Measurements from ENCODE around the gene ALKBH2. TPM values are rescaled to one million over a fixed set of nuclear protein-coding genes. Genes with fewer than 3 reads are reported as not detected.
A peak's percentile ranks its signal among the peaks of the same experiment; 100 is the strongest.

Gene ALKBH2
- total and polyA plus RNA-seq, 2 experiments from 2014 or later = 16.4 to 35.9 TPM

DNA sequence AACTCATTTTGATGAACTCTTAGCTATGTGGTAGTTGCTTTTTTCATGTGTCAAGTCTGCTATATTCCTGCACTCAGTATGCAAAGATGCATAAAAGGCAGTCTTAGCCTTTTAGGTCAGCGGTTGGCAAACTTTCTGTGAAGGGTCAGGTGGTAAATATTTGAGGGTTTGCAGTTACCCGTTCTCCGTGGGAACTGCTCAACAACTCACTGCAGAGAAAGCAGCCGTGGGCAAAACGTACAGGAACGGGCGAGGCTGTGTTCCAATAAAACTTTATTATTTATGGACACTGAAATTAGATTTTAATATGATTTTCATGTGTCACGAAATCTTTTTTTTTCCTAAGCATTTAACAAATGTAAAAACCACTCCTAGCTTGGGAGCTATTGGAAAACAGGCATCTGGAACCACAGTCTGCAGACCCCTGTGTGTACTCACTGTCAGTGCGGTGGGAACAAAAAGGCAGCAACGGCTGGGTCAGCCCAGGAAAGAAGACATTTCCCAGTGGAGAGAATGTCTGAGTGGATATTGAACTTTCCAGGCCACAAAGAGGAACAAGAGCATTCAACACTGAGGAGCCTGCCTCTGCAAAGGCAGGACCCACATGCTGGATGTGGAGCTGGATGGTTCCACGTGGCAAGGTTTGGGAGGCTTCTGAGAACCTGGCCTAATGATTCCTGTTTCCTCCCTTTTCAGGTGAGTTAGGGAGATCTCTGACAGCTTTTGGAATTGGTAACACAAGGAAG, 19.6 kb upstream of the ALKBH2 start:
- H3K27me3 ChIP-seq (ENCODE audit: insufficient read depth) = no peaks in the 10 kb centered on the region
- no peak overlapping the region for H3K27ac Mint-ChIP-seq
- no peak overlapping the region for H3K4me2 ChIP-seq
- no peaks in the 10 kb centered on the region for H3K79me2 ChIP-seq (replicated peaks; ENCODE audit: insufficient read depth)
- H3K27ac ChIP-seq (ENCODE audit: low read depth) = no peak overlapping the region
- DNase-seq (ENCODE audit: low spot score) (no peak), ATAC-seq (no peak)
- peaks cover 10% of the 10 kb centered on the region for H3K36me3 ChIP-seq (ENCODE audit: insufficient read depth)
- H3K36me3 Mint-ChIP-seq (ENCODE audit: low read depth) = peaks cover 28% of the 10 kb centered on the region
- peaks cover 9% of the 10 kb centered on the region; the same call in 1 of the 2 replicates for H3K4me1 ChIP-seq (ENCODE audit: insufficient read depth)
- H3K9me2 ChIP-seq (ENCODE audit: insufficient read depth) = no peaks in the 10 kb centered on the region
- H4K20me1 ChIP-seq (replicated peaks; ENCODE audit: insufficient read depth) = peaks cover 1% of the 10 kb centered on the region; the same call in 1 of the 2 replicates
- H3K4me1 Mint-ChIP-seq = peaks cover 31% of the 10 kb centered on the region
- H3K27me3 Mint-ChIP-seq (ENCODE audit: insufficient read depth, low read depth, poor library complexity) = peaks cover 8% of the 10 kb centered on the region
- H2AFZ ChIP-seq = no peak overlapping the region
- H3K9me3 Mint-ChIP-seq = no peaks in the 10 kb centered on the region
- peaks cover 20% of the 10 kb centered on the region for H3F3A ChIP-seq (replicated peaks; ENCODE audit: low read depth)
- H3K4me3 ChIP-seq = no peak overlapping the region
- H3K4me3 Mint-ChIP-seq = no peak overlapping the region
- TF ChIP-seq EZH2 (IDR thresholded peaks at IDR 0.05; ENCODE audit: low read depth, unreplicated experiment) = no peak

DNA sequence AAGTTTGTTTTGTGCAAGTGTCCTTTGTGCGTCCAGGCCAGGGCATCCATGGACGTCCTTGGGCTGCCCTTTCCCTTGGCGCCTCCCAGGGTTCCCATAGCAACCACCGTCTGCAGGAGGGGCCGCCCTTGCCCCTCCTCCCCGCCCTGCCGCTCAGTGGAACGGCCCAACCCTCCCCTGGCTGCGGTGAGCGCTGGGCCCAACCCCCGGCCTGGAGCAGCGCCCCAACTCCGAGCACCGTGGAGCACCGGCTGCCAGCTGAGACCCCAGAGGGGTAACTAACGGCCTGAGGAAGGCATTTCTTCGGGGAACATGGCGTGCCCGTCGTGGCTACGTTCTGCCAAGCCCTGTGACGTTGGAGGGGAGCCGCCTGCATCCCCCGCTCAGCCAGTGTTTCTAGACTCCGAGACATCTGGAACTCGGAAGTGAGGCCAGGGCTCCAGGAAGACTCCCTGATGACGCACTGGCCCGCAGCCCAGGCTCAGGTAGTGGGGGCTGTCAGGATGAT, 17.8 kb upstream of the ALKBH2 start:
- Histone ChIP-seq H3K4me1 (ENCODE audit: insufficient read depth) (peaks cover 9% of the 10 kb centered on the region; the same call in 1 of the 2 replicates), H3K4me2 (peak overlapping the region; percentile 62), H3K9me2 (ENCODE audit: insufficient read depth) (no peaks in the 10 kb centered on the region), H2AFZ (peak overlapping the region; percentile 75), H3K79me2 (replicated peaks; ENCODE audit: insufficient read depth) (no peaks in the 10 kb centered on the region), H3K4me3 (peak overlapping the region; percentile 51), H3F3A (replicated peaks; ENCODE audit: low read depth) (peaks cover 26% of the 10 kb centered on the region), H3K27ac (ENCODE audit: low read depth) (no peak overlapping the region; the same call in 1 of the 2 replicates), H3K27me3 (ENCODE audit: insufficient read depth) (no peaks in the 10 kb centered on the region), H3K36me3 (ENCODE audit: insufficient read depth) (peaks cover 21% of the 10 kb centered on the region), H4K20me1 (replicated peaks; ENCODE audit: insufficient read depth) (peaks cover 11% of the 10 kb centered on the region)
- Mint-ChIP-seq H3K27ac (peak overlapping the region; percentile 90), H3K27me3 (ENCODE audit: insufficient read depth, low read depth, poor library complexity) (peaks cover 5% of the 10 kb centered on the region), H3K9me3 (no peaks in the 10 kb centered on the region), H3K36me3 (ENCODE audit: low read depth) (peaks cover 45% of the 10 kb centered on the region), H3K4me1 (peaks cover 24% of the 10 kb centered on the region), H3K4me3 (peak overlapping the region; percentile 61; the same call in 2 of the 3 replicates)
- TF ChIP-seq CREB1 (CRISPR knock-in tag; IDR thresholded peaks at IDR 0.05; ENCODE audit: low read depth) = peak; percentile 43; the same call in 1 of the 2 replicates
- no peak for TF ChIP-seq EZH2 (IDR thresholded peaks at IDR 0.05; ENCODE audit: low read depth, unreplicated experiment)
- no peak for TF ChIP-seq EZH2phosphoT487 (IDR thresholded peaks at IDR 0.05; ENCODE audit: unreplicated experiment)
- TF ChIP-seq, protein P1, sequence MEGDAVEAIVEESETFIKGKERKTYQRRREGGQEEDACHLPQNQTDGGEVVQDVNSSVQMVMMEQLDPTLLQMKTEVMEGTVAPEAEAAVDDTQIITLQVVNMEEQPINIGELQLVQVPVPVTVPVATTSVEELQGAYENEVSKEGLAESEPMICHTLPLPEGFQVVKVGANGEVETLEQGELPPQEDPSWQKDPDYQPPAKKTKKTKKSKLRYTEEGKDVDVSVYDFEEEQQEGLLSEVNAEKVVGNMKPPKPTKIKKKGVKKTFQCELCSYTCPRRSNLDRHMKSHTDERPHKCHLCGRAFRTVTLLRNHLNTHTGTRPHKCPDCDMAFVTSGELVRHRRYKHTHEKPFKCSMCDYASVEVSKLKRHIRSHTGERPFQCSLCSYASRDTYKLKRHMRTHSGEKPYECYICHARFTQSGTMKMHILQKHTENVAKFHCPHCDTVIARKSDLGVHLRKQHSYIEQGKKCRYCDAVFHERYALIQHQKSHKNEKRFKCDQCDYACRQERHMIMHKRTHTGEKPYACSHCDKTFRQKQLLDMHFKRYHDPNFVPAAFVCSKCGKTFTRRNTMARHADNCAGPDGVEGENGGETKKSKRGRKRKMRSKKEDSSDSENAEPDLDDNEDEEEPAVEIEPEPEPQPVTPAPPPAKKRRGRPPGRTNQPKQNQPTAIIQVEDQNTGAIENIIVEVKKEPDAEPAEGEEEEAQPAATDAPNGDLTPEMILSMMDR (conservative IDR thresholded peaks at IDR 0.05; ENCODE audit: low read depth in 2 of 2) = no peak
- TF ChIP-seq ZNF331 (CRISPR knock-in tag; IDR thresholded peaks at IDR 0.05; ENCODE audit: low read depth) = no peak
- TF ChIP-seq POLR2AphosphoS5 (IDR thresholded peaks at IDR 0.05; ENCODE audit: low read depth) = peak; percentile 78
- TF ChIP-seq STAT1 (IDR thresholded peaks at IDR 0.05; ENCODE audit: unreplicated experiment) = no peak
- TF ChIP-seq, protein P2, sequence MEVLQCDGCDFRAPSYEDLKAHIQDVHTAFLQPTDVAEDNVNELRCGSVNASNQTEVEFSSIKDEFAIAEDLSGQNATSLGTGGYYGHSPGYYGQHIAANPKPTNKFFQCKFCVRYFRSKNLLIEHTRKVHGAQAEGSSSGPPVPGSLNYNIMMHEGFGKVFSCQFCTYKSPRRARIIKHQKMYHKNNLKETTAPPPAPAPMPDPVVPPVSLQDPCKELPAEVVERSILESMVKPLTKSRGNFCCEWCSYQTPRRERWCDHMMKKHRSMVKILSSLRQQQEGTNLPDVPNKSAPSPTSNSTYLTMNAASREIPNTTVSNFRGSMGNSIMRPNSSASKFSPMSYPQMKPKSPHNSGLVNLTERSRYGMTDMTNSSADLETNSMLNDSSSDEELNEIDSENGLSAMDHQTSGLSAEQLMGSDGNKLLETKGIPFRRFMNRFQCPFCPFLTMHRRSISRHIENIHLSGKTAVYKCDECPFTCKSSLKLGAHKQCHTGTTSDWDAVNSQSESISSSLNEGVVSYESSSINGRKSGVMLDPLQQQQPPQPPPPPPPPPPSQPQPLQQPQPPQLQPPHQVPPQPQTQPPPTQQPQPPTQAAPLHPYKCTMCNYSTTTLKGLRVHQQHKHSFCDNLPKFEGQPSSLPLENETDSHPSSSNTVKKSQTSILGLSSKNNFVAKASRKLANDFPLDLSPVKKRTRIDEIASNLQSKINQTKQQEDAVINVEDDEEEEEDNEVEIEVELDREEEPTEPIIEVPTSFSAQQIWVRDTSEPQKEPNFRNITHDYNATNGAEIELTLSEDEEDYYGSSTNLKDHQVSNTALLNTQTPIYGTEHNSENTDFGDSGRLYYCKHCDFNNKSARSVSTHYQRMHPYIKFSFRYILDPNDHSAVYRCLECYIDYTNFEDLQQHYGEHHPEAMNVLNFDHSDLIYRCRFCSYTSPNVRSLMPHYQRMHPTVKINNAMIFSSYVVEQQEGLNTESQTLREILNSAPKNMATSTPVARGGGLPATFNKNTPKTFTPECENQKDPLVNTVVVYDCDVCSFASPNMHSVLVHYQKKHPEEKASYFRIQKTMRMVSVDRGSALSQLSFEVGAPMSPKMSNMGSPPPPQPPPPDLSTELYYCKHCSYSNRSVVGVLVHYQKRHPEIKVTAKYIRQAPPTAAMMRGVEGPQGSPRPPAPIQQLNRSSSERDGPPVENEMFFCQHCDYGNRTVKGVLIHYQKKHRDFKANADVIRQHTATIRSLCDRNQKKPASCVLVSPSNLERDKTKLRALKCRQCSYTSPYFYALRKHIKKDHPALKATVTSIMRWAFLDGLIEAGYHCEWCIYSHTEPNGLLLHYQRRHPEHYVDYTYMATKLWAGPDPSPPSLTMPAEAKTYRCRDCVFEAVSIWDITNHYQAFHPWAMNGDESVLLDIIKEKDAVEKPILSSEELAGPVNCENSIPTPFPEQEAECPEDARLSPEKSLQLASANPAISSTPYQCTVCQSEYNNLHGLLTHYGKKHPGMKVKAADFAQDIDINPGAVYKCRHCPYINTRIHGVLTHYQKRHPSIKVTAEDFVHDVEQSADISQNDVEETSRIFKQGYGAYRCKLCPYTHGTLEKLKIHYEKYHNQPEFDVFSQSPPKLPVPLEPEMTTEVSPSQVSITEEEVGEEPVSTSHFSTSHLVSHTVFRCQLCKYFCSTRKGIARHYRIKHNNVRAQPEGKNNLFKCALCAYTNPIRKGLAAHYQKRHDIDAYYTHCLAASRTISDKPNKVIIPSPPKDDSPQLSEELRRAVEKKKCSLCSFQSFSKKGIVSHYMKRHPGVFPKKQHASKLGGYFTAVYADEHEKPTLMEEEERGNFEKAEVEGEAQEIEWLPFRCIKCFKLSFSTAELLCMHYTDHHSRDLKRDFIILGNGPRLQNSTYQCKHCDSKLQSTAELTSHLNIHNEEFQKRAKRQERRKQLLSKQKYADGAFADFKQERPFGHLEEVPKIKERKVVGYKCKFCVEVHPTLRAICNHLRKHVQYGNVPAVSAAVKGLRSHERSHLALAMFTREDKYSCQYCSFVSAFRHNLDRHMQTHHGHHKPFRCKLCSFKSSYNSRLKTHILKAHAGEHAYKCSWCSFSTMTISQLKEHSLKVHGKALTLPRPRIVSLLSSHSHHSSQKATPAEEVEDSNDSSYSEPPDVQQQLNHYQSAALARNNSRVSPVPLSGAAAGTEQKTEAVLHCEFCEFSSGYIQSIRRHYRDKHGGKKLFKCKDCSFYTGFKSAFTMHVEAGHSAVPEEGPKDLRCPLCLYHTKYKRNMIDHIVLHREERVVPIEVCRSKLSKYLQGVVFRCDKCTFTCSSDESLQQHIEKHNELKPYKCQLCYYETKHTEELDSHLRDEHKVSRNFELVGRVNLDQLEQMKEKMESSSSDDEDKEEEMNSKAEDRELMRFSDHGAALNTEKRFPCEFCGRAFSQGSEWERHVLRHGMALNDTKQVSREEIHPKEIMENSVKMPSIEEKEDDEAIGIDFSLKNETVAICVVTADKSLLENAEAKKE (CRISPR knock-in tag; IDR thresholded peaks at IDR 0.05) = no peak
- no peak for TF ChIP-seq NANOG (IDR thresholded peaks at IDR 0.05; ENCODE audit: borderline replicate concordance)
- TF ChIP-seq, protein P3, sequence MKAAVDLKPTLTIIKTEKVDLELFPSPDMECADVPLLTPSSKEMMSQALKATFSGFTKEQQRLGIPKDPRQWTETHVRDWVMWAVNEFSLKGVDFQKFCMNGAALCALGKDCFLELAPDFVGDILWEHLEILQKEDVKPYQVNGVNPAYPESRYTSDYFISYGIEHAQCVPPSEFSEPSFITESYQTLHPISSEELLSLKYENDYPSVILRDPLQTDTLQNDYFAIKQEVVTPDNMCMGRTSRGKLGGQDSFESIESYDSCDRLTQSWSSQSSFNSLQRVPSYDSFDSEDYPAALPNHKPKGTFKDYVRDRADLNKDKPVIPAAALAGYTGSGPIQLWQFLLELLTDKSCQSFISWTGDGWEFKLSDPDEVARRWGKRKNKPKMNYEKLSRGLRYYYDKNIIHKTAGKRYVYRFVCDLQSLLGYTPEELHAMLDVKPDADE (IDR thresholded peaks at IDR 0.05) = no peak; the same call in 1 of the 2 replicates
- no peak for TF ChIP-seq ZNF114 (CRISPR knock-in tag; IDR thresholded peaks at IDR 0.05)
- DNase-seq (ENCODE audit: low spot score) (peak; percentile 94), ATAC-seq (peak; percentile 97)
